Activated naive CD4-positive, alpha-beta T cell treated with anti-CD3 and anti-CD28 coated beads, Interleukin-2, amount 50 U/mL, for 16 hours (primary cell): ENCODE measurements around the gene PHKA2.

Experiments
- DNase-seq: peaks from one replicate; pipeline ENCODE4 v3.0.0-alpha.2; 2020

Gene PHKA2

GRCh38 chrX:18973527-18974192 is 10.3 kb downstream of the PHKA2 start:
- DNase-seq = no peak

DNA sequence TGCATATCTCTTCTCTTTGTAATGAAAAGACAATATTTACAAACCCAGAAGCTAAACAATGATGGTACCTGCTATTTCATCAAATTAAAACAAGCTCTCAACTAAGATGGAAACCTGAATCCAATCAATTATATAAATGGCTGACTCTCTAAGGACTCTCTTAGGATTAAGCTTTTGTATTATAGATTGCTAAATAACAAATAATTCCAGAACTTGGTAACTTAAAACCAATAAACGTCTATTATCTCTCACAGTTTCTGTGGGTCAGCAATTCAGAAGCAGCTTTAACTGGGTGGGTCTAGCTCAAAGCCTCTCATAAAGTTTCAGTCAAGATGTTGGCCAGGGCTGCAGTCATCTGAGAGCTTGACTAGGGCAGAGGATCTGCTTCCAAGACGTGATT is 12.4 kb downstream of the PHKA2 start:
- DNase-seq = no peak

DNA sequence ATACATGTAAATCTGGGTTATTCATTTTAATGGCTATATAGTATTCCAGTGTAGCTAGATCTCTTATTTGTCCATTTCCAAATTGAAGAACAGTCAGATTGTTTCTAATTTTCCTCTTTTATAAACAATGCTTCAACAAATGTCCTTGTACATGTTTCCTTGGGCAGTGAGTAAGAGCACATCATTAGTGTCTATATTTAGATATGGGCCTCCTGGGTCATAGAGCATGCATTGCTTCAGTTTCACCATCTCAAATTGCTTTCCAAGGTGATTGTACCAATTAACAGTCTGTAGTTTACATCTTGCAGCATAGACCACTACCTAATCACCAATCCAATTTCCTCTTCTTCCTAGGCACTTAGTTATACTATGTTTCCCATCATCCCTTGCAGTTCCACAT is 13.4 kb downstream of the PHKA2 start:
- no peak for DNase-seq

GRCh38 chrX:18966624-18967023 is 17.3 kb downstream of the PHKA2 start:
- no peak for DNase-seq

DNA sequence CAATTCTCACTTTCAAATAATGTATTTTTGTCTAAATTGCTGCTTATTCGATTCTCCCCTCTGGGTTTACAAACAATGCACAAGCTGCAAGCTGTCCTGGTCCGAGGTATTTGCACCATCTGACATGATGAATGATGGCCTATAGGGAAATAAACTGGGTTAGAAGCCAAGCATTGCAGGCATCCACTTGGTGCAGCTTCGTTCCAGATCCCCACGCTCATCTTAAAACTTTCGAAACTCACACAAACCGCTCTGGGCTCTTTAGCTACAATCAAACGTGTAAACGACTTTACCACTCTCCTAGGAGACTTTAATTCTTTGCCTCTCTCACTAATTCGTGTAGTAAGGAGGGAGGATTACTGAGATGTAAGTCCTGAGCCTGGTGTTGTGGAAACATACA is 19.0 kb downstream of the PHKA2 start:
- DNase-seq = no peak

DNA sequence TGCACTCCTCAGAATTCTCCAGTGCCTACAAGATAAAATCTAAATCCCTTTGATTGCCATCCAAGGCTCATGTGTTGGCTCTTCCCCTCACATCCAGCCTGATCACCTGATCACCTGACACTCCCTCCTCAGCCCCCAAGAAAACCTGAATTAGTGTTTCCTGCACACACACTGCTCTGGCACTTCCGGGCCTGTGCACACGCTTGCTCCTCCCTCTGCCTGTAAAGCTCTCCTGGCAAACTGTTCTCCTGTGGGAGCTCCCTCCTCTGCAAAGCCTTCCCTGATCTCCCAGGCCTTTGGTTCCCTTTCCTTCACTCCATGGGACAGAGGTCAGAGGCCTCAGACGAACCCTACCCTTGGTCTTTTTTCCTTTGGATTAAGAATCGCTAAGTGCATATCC is 19.9 kb downstream of the PHKA2 start:
- no peak for DNase-seq

GRCh38 chrX:18962329-18962728 is 21.6 kb downstream of the PHKA2 start:
- no peak for DNase-seq

- no peak for DNase-seq
These were observed 22.2 kb downstream of the PHKA2 start for GRCh38 chrX:18961686-18962085.

DNA sequence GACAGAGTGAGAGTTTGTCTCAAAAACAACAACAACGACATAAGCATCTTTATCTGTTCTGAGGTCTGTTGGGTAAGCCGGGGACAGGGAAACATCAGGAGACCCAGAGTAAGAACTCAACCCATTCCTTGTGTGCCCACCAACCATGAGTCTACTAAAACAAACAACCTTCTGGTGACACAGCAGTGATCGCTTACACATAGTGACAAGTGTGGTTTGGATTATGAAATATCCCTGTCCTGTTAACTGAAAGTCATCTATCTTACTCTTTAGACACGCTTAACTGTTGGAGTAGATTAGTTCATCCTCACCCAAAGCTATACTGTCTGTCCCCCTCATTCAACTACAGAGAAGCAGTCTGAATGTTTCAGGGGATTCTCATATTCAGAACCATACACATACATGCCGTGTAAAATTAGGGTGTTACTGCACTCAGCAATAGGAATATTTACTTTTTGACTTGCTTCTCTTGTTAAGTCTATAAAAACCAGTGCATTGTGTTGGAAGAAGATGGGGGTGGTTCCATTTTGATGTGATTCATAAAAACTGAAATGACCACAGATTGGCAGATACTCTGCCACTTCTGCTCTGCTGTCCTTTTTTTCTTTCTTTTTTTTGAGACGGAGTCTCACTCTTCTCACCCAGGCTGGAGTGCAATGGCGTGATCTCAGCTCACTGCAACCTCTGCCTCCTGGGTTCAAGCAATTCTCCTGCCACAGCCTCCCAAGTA is 27.4 kb downstream of the PHKA2 start:
- DNase-seq = no peak

GRCh38 chrX:18955676-18956075 is 28.2 kb downstream of the PHKA2 start:
- no peak for DNase-seq

DNA sequence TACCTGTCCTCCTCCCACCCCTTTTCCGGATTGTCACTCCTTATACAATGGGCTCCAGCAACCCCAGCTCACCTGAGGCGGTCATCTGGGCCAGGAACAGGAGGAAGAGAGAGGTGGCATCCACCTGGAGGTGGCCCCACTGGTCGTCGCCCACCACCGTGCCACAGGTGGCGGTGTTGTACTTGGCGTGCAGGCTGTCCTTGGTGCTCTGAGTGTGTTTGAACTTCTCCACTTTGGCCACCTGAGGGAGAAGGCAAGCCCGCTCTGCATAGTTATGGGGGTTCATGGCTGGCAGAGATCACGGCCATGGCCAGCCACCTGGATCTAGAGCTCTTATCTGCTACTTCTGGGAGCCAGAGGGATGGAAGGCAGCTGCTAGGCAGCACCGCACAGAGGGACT is 32.9 kb downstream of the PHKA2 start:
- no peak for DNase-seq

DNA sequence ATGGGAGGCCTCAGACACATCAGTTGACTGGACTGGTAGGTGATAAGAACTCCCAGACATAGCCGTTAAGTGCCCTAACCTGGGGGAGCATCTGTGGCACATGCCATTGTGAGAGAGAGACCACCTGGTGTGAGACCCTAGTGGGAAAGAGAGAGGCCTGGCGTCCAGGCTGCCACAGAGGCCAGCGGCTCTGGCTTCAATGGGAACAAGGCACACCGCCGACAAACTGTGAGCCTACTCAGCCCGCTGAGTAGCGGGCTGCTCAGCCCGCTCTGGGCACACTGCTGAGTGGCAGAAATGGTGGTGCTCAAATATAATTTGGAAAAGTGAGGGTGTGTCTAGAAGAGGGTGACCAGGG is 34.0 kb downstream of the PHKA2 start:
- DNase-seq = no peak

DNA sequence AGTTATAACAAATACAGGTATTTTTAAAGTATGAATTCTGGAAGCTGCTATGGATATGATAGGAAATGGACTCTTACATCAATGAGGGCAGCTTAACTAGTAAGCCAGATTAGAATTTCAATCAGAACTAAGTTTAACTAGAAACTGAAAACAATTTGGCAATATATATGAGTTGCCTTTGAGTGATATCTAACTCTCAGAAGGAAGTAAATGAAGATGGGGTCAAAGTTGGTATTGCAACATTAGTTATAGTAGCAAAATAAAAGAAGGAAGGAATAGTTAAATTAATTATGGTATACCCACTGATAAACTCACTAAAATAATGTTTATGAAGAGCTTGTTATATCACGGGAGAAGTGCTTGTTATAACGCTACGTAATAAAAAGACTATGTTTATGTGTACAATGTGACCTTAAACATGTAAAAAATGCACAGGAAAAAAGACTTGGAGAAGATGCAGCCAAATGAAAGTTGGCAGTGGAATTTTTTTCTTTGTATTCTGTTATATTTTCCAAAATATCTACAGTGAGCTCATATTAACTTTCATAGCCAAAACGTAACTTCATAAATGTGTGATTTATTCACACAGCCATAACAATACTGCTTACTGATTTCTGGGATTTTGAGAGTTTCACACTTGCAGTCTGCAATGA is 34.5 kb downstream of the PHKA2 start:
- DNase-seq = no peak

DNA sequence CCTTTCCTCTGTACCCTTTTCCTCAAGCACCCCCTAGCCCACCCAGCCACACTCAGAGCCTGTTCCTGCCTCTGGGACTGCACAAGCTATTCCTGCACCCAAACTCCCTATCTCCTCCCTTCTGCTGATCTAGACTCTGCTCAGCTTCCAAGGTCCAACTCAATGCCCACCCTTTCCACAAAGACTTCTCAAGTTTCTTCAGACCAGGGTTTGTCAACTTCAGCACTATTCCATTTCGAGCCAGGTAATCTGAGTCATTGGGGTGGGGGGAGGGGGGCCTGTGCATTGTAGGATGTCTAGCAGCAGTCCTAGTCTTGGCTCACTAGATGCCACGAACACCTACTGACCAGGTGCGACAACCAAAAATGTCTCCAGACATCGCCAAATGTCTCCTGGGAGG is 37.3 kb downstream of the PHKA2 start:
- DNase-seq = no peak

DNA sequence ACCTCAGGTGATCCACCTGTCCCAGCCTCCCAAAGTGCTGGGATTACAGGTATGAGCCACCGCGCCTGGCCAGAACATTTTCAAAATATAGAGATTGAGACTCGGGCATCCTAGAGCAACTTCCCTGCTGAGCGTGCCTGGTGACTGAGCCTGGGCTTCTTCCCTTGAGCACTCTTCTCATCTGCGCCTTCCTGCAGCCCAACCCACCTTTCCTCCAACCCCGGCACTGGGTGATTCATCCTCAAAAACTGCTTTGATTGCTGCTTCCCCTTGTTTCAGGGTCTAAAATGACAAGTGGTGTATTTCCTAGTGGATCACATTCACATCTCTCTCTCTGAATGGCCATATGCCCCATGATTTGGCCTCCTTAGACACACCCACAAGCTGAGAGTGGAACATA is 37.8 kb downstream of the PHKA2 start:
- DNase-seq = no peak

GRCh38 chrX:18945483-18945882 is 38.4 kb downstream of the PHKA2 start:
- DNase-seq = no peak

- DNase-seq = no peak
These were observed 39.4 kb downstream of the PHKA2 start for GRCh38 chrX:18944482-18944881.

GRCh38 chrX:18941896-18942295 is 42.0 kb downstream of the PHKA2 start:
- no peak for DNase-seq

GRCh38 chrX:18938710-18939109 is 45.2 kb downstream of the PHKA2 start:
- no peak for DNase-seq

- DNase-seq = no peak
These were observed 46.7 kb downstream of the PHKA2 start for GRCh38 chrX:18937173-18937572.

DNA sequence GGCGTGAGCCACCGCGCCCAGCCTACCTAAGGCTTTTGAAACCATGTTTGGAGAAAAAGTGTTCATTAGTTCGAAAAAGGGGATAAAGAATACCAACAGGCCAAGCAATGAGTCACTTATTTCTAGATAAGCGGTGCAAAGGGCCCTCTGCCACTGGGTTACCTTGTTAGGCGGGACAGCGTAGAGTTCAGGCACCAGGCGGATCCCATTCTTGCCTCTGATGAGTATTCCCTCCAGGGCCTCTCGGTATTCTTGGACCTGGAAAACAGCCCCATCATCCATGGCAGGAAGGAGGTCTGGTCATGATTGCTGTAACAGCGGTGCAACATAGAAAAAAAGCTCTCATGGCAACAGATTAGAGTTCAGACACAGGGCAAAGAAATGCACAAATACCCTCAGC is 48.0 kb downstream of the PHKA2 start:
- DNase-seq = no peak

DNA sequence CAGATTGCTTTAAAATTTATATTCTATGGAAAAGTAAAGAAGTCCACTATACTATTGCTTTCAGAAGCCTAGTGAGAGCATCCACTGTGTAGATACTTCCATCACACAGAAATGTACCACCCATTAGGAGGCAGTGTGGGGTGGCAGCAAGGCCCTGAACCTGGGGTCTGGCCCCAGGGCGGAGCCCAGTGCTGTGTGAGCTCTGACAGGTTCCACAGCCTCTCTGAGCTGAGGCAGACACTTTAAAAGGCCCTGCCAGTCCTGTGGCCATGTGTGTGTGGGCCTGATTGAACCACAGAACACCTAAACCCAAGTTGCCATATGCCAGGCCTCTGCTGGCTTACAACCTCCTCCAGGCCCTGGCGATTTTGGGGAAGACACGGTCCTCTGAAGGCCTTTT is 49.2 kb downstream of the PHKA2 start:
- no peak for DNase-seq

DNA sequence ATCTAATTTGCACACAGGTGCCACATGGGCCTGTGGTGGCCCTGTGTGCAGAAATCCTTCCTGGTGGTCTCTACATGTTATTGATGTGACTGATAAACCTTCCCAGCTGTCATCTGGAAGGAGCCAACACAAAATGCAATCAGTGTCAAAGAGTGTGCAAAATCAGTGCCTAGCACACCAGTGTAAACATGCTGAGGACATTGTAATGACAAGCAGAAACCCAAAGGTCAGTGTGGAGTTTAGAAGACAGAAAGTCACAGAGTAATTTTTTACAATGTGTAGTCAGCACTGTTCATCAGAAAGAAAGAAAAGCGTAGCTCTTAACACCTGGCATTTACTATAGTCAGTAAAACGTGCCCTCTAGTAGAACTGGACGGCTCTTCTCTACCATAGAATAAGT is 50.3 kb downstream of the PHKA2 start:
- no peak for DNase-seq

- DNase-seq = no peak
These were observed 51.9 kb downstream of the PHKA2 start for GRCh38 chrX:18931972-18932371.

DNA sequence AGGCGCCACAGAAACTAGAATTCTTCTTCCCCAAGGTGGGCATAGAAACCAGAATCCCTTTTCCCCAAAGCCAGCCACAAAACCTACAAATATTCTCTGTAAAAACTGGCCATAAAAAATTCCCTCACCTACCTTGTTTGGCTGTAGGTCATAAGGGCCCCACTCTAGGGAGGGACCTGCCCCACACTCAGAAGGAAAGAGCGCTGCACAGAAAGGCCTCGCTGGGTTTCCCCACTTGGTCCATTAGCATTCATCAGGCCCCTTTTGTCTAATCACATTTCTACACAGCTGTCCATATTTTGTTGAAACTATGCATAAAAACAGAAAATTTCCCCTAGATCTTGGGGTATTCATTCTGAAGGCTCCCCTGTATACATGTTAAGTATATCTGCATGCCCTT is 54.1 kb downstream of the PHKA2 start:
- no peak for DNase-seq
